Sigmoid colon (tissue), 7 donors: ENCODE data around the gene MYH11. TPM values are rescaled to one million over a fixed set of nuclear protein-coding genes. Genes with fewer than 3 reads are reported as not detected.
A peak's percentile ranks its signal among the peaks of the same experiment; 100 is the strongest.
"Not testable (repeated sequence)": the region's sequence is repeated elsewhere in the genome, so short reads cannot be mapped to it uniquely, and the experiment has no call there.

Source experiments
- DNase-seq: peaks from one replicate; pipeline ENCODE4 v3.0.0-alpha.2; 2019
- H3K27ac ChIP-seq, 4 donors: fragments of 200-600 bp; sonication (generic); one replicate each; pipeline ENCODE4 v1.5.1; 2016 to 2019; ENCODE audit warnings: mild to moderate bottlenecking in 1 of 4
- H3K27me3 ChIP-seq, 3 donors: fragments of 200-600 bp; sonication (generic); one replicate each; pipeline ENCODE4 v1.5.1; 2019; ENCODE audit warnings: mild to moderate bottlenecking in 1 of 3
- H3K36me3 ChIP-seq, 4 donors: fragments of 200-600 bp; sonication (generic); one replicate each; pipeline ENCODE4 v1.5.1; 2016 to 2019
- H3K4me1 ChIP-seq, 4 donors: fragments of 200-600 bp; sonication (generic); one replicate each; pipeline ENCODE4 v1.5.1; 2017 to 2019
- H3K4me3 ChIP-seq, 4 donors: fragments of 200-600 bp; sonication (generic); one replicate each; pipeline ENCODE4 v1.5.1; 2017 to 2019; ENCODE audit warnings: mild to moderate bottlenecking in 2 of 4, moderate library complexity in 1 of 4
- H3K9me3 ChIP-seq, 4 donors: fragments of 200-600 bp in 3 of 4; sonication (generic) in 3 of 4; one replicate each; pipeline versions ENCODE4 v1.5.1 to v1.6.1; 2013 to 2019
- CTCF ChIP-seq, 4 experiments: fragments of 450-650 bp in 3 of 4; fragments of 200-600 bp in 1 of 4; IDR thresholded peaks; one replicate each; pipeline ENCODE4 v1.5.1; 2016 to 2019; ENCODE audit warnings: antibody characterized with exemption in 4 of 4, mild to moderate bottlenecking in 3 of 4, moderate library complexity in 2 of 4
- EP300 ChIP-seq, 4 donors: sonication (generic); formaldehyde crosslinking; IDR thresholded peaks; one replicate each; pipeline ENCODE4 v1.6.1; 2017; ENCODE audit warnings: antibody characterized with exemption in 4 of 4
- POLR2A ChIP-seq, 2 donors: fragments of 450-650 bp; IDR thresholded peaks; one replicate each; pipeline ENCODE4 v1.6.1; 2016; ENCODE audit warnings: antibody characterized with exemption in 2 of 2, mild to moderate bottlenecking in 2 of 2, moderate library complexity in 2 of 2
- POLR2AphosphoS5 ChIP-seq, 4 donors: sonication (generic); formaldehyde crosslinking; IDR thresholded peaks; one replicate each; pipeline ENCODE4 v1.6.1; 2017; ENCODE audit warnings: antibody characterized with exemption in 4 of 4
- WGBS, 2 donors: extraction: QIAGEN DNeasy Blood & Tissue Kit; methylation state at CpG; one replicate each; pipeline ENCODE4 v1.1.7; 2013; 5-methylcytosine and 5-hydroxymethylcytosine counted together
- intact Hi-C: fragments of 100-400 bp; cut with DNase I; formaldehyde crosslinking; loops from one replicate; pipeline ENCODE4 v1.15.1; 2023
- polyA plus RNA-seq, 3 donors: library from polyadenylated mRNA; stranded (reverse); fragments of 200-250 nt; gene quantifications; one replicate each; pipeline ENCODE4 v1.2.3, GENCODE V29; 2013
- total RNA-seq, 4 donors: library from RNA; depleted of rRNA; stranded (reverse); fragments of >200 nt; gene quantifications; one replicate each; pipeline ENCODE4 v1.1.0, GENCODE V29; 2016
- donor health status: healthy with polysubstance abuse.
- donor health status: Bipolar disorder and iron deficiency.
- donor health status: healthy.

The MYH11 gene
- total and polyA plus RNA-seq, 7 donors = 5.1 to 11,818 (median 4,282) TPM

GRCh38 chr16:15849209-15849981 is 7.4 kb downstream of the MYH11 start:
- peak overlapping the region; percentile 51 to 70 (median 68) for H3K4me3 ChIP-seq
- 73 to 81% methylated on average over 12 of the region's 12 CpGs for WGBS, 2 donors

GRCh38 chr16:15847611-15848175 is 9.1 kb downstream of the MYH11 start:
- Histone ChIP-seq H3K27ac (peak overlapping the region; percentile 95 to 98 (median 96)), H3K4me3 (peak overlapping the region in 3 of 4 donors; percentile 51 to 69 (median 67)), H3K4me1 (peaks cover 0 to 89% (median 71%) of the 10 kb centered on the region in 4 donors), H3K27me3 (no peaks in the 10 kb centered on the region), H3K9me3 (no peaks in the 10 kb centered on the region), H3K36me3 (peaks cover 3 to 68% (median 36%) of the 10 kb centered on the region in 4 donors)
- peak; percentile 64 for DNase-seq
- TF ChIP-seq CTCF (IDR thresholded peaks at IDR 0.05) (no peak), POLR2AphosphoS5 (IDR thresholded peaks at IDR 0.05) (peak; percentile 46 to 82 (median 74)), POLR2A (IDR thresholded peaks at IDR 0.05) (no peak), EP300 (IDR thresholded peaks at IDR 0.05) (peak in 1 of 4 donors; percentile 40)
- 63 to 65% methylated on average over 9 of the region's 9 CpGs for WGBS, 2 donors
- intact Hi-C loops = no loop called here

More at GRCh38 chr16:15849209-15849981, 7.4 kb downstream of the MYH11 start:
- H3K27me3 ChIP-seq = no peaks in the 10 kb centered on the region
- peaks cover 0 to 72% (median 58%) of the 10 kb centered on the region in 4 donors for H3K4me1 ChIP-seq
- no peaks in the 10 kb centered on the region for H3K9me3 ChIP-seq
- TF ChIP-seq POLR2A (IDR thresholded peaks at IDR 0.05) (no peak), POLR2AphosphoS5 (IDR thresholded peaks at IDR 0.05) (peak in 1 of 4 donors; percentile 19), CTCF (IDR thresholded peaks at IDR 0.05) (no peak), EP300 (IDR thresholded peaks at IDR 0.05) (no peak)
- DNase-seq = no peak
- peaks cover 15 to 84% (median 41%) of the 10 kb centered on the region in 4 donors for H3K36me3 ChIP-seq
- intact Hi-C loops = no loop called here
- H3K27ac ChIP-seq = peak overlapping the region; percentile 95 to 98 (median 96)

- Histone ChIP-seq H3K27me3 (no peaks in the 10 kb centered on the region), H3K4me3 (peak overlapping the region; percentile 6 to 69 (median 59)), H3K36me3 (peaks cover 0 to 65% (median 40%) of the 10 kb centered on the region in 4 donors), H3K27ac (peak overlapping the region; percentile 95 to 98 (median 96)), H3K4me1 (peaks cover 0 to 99% (median 77%) of the 10 kb centered on the region in 4 donors), H3K9me3 (no peaks in the 10 kb centered on the region)
- intact Hi-C loops = no loop called here
- WGBS, 2 donors = 76 to 85% methylated on average over 4 of the region's 4 CpGs
- TF ChIP-seq POLR2AphosphoS5 (IDR thresholded peaks at IDR 0.05) (peak in 1 of 4 donors; percentile 4), EP300 (IDR thresholded peaks at IDR 0.05) (no peak)
- DNase-seq = peak; percentile 41
Measured at GRCh38 chr16:15846510-15846909, 10.3 kb downstream of the MYH11 start.

GRCh38 chr16:15843635-15844279 is 13.1 kb downstream of the MYH11 start:
- Histone ChIP-seq H3K4me1 (peaks cover 0 to 100% (median 89%) of the 10 kb centered on the region in 4 donors), H3K36me3 (peaks cover 0 to 63% (median 29%) of the 10 kb centered on the region in 4 donors), H3K4me3 (peak overlapping the region in 3 of 4 donors; percentile 0 to 69 (median 67)), H3K27ac (peak overlapping the region; percentile 95 to 98 (median 96)), H3K9me3 (no peaks in the 10 kb centered on the region), H3K27me3 (no peaks in the 10 kb centered on the region)
- WGBS, 2 donors = 86 to 88% methylated on average over 10 of the region's 10 CpGs
- DNase-seq = no peak
- intact Hi-C loops = no loop called here
- TF ChIP-seq POLR2A (IDR thresholded peaks at IDR 0.05) (no peak), POLR2AphosphoS5 (IDR thresholded peaks at IDR 0.05) (peak in 2 of 4 donors; percentile 37 to 56)

- H3K27me3 ChIP-seq, H3K9me3 ChIP-seq, intact Hi-C loops: not testable (repeated sequence)
- H3K36me3 ChIP-seq = peaks cover 18 to 78% (median 39%) of the 10 kb centered on the region in 4 donors
- DNase-seq = peak; percentile 45
- H3K27ac ChIP-seq = peak overlapping the region; percentile 85 to 98 (median 96)
- 89 to 92% methylated on average over 8 of the region's 8 CpGs for WGBS, 2 donors
- H3K4me3 ChIP-seq = peak overlapping the region in 3 of 4 donors; percentile 2 to 69 (median 30)
- H3K4me1 ChIP-seq = peaks cover 0 to 100% (median 89%) of the 10 kb centered on the region in 4 donors
Measured at GRCh38 chr16:15839204-15839603, 17.6 kb downstream of the MYH11 start.
